ENCODE results near the gene MEIOSIN. TPM values are rescaled to one million over a fixed set of nuclear protein-coding genes. Genes with fewer than 3 reads are reported as not detected.
"Not testable (repeated sequence)": the region's sequence is repeated elsewhere in the genome, so short reads cannot be mapped to it uniquely, and the experiment has no call there.

The MEIOSIN gene
- total and polyA plus RNA-seq, 2 of the 13 experiments (the other 11 are each of a cell fraction or from before 2014, with no cell fraction given), result not detected

DNA sequence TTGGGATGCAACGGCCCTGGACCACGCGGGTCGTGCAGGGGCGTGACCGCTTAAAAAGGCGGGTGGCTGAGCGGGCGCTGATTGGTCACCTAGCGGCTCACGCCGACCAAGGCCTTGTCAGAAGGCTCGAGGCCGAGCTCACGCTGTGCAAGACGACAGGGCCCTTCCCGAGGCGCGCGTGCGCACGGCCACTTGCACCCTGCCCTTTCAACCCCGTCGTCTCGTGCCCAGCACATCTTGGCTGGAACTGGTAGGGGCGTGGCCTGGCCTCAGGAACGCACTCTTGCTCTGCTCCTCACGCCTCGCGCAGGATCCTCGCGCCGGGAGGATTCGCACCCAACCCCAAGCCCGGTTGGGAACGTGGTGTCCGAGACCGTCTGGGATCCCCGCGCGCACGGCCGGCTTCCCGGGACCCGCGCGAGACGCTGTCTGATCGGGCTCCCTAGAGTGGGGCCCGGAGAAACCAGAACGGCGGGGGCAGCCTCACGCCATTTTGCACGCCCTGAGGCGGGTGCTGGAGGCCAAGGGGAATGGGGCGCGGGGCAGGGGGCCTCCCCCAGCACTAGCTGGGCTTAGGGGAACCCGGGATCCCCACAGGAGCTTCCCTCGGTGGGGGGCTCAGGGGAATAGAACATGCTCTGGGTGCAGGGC is at the start of gene MEIOSIN (continued):
- TF ChIP-seq KMT2B (CRISPR knock-in tag; IDR thresholded peaks at IDR 0.05) (no peak), FOXJ3 (CRISPR knock-in tag; IDR thresholded peaks at IDR 0.05; ENCODE audit: borderline replicate concordance) (no peak)

DNA sequence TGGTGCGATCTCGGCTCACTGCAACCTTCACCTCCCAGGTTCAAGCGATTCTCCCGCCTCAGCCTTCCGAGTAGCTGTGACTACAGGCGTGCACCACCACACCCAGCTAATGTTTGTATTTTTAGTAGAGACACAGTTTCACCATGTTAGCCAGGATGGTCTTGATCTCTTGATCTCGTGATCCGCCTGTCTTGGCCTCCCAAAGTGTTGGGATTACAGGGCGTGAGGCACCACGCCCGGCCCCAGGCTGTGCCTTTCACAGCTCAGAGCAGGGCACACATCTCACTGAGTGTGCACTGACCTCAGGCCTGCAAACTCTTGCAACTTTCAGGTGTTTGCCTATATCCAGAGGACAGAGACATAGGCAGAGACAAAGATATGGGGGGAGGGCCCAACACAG is 48.2 kb upstream of the MEIOSIN start:
- peaks cover 10% of the 10 kb centered on the region; the same call in 1 of the 2 replicates for H3K4me1 ChIP-seq (ENCODE audit: insufficient read depth, low read length)
- intact Hi-C loops (cut with micrococcal nuclease; ENCODE audit: unreplicated experiment); in situ Hi-C loops (cut with HindIII; ENCODE audit: extremely low pct_ligation_motif_present, low pct_unique_long_range_greater_than_20kb): not testable (repeated sequence)

DNA sequence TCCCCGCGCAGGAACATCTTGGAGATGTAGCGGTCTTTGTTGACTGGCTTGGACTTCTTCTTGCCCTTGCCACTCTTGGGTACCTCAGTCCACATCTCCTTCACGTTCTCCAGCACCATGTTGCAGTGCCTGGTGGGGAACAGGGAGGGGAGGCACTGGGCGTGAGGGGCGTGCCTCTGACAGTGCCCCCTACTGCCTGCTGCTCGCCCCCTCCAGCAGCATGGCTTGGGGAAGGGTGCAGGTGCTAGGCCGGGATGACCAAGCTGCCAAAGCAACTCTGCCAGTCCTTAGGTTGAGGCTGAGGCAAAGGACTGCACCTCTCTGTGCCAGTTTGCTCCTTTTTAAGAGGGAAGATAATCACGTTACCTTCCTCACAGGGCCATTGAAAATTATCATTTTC is 45.6 kb upstream of the MEIOSIN start:
- BruUV-seq (replicated peaks), result no TSS peak
- WGBS (ENCODE audit: low lambda C conversion rate), result 98% methylated on average over 5 of the region's 9 CpGs
- DNase-seq (ENCODE audit: low spot score) (no peak), FAIRE-seq (no peak), ATAC-seq (no peak)
- ChIA-PET POLR2A (no interaction called here), CTCF (ENCODE audit: low intra/inter-chr PET ratio, low total read pairs) (no interaction called here)
- TF ChIP-seq ZNF383 (CRISPR knock-in tag; IDR thresholded peaks at IDR 0.05; ENCODE audit: borderline replicate concordance) (no peak), AGO2 (optimal IDR thresholded peaks at IDR 0.05; ENCODE audit: low read depth, low read length) (peak; percentile 36), NKX3-1 (CRISPR knock-in tag; IDR thresholded peaks at IDR 0.05) (no peak), POLR2A (IDR thresholded peaks at IDR 0.05; ENCODE audit: insufficient read depth in 1 of 2, low read depth in 2 of 2, low read length in 2 of 2) (0 out of 4 replicates have a peak, but pooled peaks of 1 of the 2 experiments have one; percentile 12)
- TF ChIP-seq, protein P1, sequence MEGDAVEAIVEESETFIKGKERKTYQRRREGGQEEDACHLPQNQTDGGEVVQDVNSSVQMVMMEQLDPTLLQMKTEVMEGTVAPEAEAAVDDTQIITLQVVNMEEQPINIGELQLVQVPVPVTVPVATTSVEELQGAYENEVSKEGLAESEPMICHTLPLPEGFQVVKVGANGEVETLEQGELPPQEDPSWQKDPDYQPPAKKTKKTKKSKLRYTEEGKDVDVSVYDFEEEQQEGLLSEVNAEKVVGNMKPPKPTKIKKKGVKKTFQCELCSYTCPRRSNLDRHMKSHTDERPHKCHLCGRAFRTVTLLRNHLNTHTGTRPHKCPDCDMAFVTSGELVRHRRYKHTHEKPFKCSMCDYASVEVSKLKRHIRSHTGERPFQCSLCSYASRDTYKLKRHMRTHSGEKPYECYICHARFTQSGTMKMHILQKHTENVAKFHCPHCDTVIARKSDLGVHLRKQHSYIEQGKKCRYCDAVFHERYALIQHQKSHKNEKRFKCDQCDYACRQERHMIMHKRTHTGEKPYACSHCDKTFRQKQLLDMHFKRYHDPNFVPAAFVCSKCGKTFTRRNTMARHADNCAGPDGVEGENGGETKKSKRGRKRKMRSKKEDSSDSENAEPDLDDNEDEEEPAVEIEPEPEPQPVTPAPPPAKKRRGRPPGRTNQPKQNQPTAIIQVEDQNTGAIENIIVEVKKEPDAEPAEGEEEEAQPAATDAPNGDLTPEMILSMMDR (CRISPR knock-in tag; IDR thresholded peaks at IDR 0.05), result 0 out of 2 replicates have a peak, but pooled peaks have one; percentile 5
- H3K9ac ChIP-seq (ENCODE audit: insufficient read depth, low read depth, low read length), result no peak overlapping the region
- H3K4me1 ChIP-seq (ENCODE audit: insufficient read depth, low read length), result peaks cover 9% of the 10 kb centered on the region
- peaks cover 9% of the 10 kb centered on the region for H3K79me2 ChIP-seq (ENCODE audit: insufficient read depth, low read length)
- no peaks in the 10 kb centered on the region for H3K9me3 ChIP-seq (ENCODE audit: low read length)
- in situ Hi-C loops (cut with HindIII; ENCODE audit: extremely low pct_ligation_motif_present, low pct_unique_long_range_greater_than_20kb) (no loop called here), intact Hi-C loops (cut with micrococcal nuclease; ENCODE audit: unreplicated experiment) (no loop called here)
- H3K27ac ChIP-seq (ENCODE audit: extremely low read length, insufficient read depth, low read length), result no peak overlapping the region
- no peak overlapping the region for H2AFZ ChIP-seq (ENCODE audit: low read length)
- H3K36me3 ChIP-seq (replicated peaks in 1 of 2; ENCODE audit: control insufficient read depth in 1 of 2, insufficient read depth in 2 of 2, low read length in 2 of 2), result peaks cover 8 to 32% of the 10 kb centered on the region in 2 experiments
- no peak overlapping the region for H3K4me2 ChIP-seq (ENCODE audit: low read depth, low read length)
- no peak overlapping the region for H3K4me3 ChIP-seq (replicated peaks in 1 of 3; ENCODE audit: insufficient read depth in 1 of 3, low read depth in 2 of 3, low read length in 3 of 3)
- H3K27me3 ChIP-seq (ENCODE audit: control insufficient read depth in 1 of 2, insufficient read depth in 2 of 2, low read length in 2 of 2), result no peaks in the 10 kb centered on the region; a peak in 1 of 5 replicates
- no peaks in the 10 kb centered on the region for H4K20me1 ChIP-seq (ENCODE audit: insufficient read depth, low read length)

More for the DNA sequence above, 48.2 kb upstream of the MEIOSIN start:
- H3K4me3 ChIP-seq (replicated peaks in 1 of 3; ENCODE audit: insufficient read depth in 1 of 3, low read depth in 2 of 3, low read length in 3 of 3); ATAC-seq; DNase-seq (ENCODE audit: low spot score); H3K9me3 ChIP-seq (ENCODE audit: low read length); FAIRE-seq; H3K79me2 ChIP-seq (ENCODE audit: insufficient read depth, low read length); H3K4me2 ChIP-seq (ENCODE audit: low read depth, low read length); CTCF ChIA-PET (ENCODE audit: low intra/inter-chr PET ratio, low total read pairs); H3K27ac ChIP-seq (ENCODE audit: extremely low read length, insufficient read depth, low read length); H4K20me1 ChIP-seq (ENCODE audit: insufficient read depth, low read length); H2AFZ ChIP-seq (ENCODE audit: low read length); H3K27me3 ChIP-seq (ENCODE audit: control insufficient read depth in 1 of 2, insufficient read depth in 2 of 2, low read length in 2 of 2); H3K9ac ChIP-seq (ENCODE audit: insufficient read depth, low read depth, low read length); BruUV-seq (replicated peaks): not testable (repeated sequence)
- 81% methylated on average over 11 of the region's 11 CpGs for WGBS (ENCODE audit: low lambda C conversion rate)
- peaks cover 8 to 32% of the 10 kb centered on the region in 2 experiments for H3K36me3 ChIP-seq (replicated peaks in 1 of 2; ENCODE audit: control insufficient read depth in 1 of 2, insufficient read depth in 2 of 2, low read length in 2 of 2)
- POLR2A ChIA-PET, result interaction anchor here (0.6 kb wide), 2 partner anchors 14 to 41 kb away, joined by 3 read pairs; no protein-coding TSS in a partner anchor

Measured in HepG2 (cell line).